ENCODE results near the gene CHI3L1.

CHI3L1 gene

DNA sequence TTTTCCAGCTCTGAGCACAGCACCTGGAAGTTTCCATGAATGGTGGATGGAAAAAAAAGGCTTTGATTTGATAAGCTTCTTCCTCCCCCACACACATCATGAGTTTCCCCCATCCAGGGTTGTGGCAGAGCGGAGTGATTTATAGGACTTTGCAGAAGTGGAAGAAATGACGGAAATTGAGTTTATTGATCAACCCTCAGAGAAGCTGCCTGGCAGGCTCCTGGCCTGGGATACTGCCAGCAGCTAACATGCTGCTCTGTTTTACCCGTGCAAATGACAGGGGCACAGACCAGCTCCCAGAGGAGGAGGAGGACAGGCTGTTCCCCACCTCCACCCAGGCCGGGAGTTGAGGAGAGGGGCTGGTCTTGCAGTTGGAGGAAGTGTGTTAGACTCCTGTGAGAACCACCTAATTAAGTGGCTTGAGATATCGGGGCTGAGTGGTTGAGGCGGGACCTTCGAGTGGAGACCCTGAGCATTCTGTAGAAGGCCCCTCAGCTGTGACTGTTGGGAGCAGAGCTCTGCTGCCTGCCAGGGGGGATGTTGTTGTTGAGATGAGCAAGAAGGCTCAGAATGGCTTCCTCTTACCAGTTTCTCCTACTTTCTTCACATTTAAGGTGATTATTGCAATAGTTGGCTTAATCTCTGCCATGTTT lies 37.2 kb downstream of the CHI3L1 start:
- no peak for DNase-seq

DNA sequence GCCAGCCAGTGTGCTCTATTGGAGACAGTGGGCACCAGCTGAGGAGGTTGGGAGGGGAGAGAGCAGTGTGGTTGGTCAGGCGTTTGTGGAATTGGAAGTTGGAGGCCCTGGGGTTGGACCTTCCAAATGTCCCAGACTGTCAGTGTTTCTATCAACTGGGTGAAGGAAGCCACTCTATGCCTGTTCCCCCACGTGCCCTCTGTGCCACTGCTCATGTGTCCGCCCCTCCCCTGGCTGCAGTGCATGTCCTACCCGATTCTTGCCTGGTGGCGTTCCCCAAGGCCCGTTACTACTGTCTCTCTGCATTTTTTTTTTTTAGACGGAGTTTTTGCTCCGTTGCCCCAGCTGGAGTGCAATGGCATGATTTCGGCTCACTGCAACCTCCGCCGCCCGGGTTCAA lies 37.9 kb downstream of the CHI3L1 start:
- DNase-seq: no peak

DNA sequence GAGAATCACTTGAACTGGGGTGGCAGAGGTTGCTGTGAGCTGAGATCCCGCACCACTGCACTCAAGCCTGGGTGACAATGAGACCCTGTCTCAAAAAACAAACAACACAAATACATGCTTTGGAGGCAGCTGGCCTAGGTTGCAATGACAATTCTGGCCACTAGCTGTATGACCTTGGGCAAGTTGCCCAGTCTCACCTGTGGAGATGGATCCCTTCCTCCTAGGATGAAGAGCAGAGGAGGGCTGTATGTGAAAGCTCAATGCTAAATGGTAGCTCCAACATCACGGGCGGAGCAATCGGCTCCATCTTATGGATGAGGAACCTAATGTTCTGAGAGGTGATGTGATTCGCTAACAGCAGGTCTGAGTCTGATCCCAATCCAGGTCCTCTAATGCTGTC lies 38.4 kb downstream of the CHI3L1 start:
- DNase-seq: no peak

DNA sequence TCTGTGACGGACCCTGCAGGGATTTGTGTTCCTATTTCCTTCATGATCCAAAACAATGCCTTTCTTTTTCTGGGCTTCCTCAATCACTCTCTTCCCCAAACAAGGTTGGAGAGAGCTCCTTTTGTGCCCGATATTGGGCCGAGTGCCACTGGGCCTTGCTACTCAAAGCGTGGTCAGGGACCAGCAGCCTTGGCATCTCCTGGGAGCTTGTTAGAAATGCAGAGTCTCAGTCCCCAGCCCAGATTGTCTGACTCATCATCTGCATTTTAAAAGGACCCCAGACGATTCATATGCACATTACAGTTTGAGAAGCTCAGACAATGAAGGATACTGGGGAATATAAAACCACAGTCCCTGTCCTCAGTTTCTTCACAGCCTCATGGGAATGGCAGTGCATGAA lies 39.1 kb downstream of the CHI3L1 start:
- DNase-seq: no peak

DNA sequence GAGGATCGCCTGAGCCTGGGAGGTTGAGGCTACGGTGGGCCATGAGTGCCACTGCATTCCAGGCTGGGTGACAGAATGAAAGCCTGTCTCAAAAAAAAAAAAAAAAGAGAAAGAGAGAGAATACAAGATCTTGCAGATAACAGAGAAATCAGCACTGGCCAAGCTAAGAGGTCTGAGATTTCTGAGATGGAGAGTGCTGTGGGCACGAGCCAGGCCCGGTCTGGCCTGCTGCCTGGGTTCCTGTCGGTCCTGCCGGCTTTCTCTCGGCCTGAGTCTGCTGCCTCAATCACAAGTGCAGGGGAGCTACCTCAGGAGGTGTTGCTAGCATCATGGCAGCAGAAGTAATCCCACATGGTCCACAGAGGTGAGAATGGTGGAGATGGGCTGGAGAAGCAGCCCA lies 40.0 kb downstream of the CHI3L1 start:
- no peak for DNase-seq

DNA sequence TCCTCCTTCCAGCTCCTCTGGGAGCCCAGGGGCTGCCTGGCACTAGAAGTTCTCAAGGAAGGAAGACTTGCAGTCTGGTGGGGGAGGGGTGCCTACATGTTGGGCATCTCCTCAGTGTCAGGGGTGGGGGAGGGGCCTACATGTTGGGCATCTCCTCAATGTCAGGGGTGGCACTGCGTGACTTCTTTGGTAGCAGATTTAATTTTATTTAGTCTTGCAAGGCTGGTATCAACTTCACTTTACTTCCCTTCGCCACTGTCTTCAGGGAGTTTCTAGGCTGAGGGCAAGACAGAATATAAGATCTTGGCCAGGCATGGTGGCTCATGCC lies 40.5 kb downstream of the CHI3L1 start:
- no peak for DNase-seq

DNA sequence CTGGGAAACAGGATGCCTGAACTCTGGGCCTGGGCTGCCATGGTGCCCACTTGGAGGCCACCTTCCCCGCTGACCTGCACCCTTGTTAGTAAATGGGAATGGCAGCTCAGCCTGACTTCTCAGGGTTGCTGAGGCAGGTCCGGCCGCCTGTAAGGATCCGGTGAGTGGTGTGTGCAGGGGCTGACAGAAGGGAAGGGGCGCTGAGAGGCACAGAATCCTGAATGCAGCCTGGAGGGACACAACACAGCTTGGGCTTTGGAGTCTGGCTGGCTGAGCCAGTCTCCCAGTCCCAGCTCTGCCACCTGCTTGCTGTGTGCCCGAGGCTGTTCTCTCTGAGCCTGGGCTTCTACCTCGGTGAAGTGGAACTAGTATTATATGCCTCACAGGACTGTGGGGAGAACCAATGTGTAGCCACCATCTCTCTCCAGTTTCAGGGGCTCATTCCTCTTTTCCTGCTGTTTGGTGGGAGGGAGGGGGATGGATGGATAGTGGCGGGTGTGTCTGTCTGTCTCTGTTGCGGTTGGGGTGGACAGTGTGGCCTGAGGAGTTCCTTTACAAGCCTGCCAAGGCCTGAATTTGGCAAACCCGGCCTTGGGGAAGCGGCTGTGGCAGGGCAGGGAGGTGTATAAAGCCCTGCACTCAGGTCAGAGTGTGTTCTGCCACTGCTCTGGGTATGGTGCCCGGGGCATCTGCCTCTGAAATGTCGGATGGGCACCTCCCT lies 41.0 kb downstream of the CHI3L1 start:
- no peak for DNase-seq

DNA sequence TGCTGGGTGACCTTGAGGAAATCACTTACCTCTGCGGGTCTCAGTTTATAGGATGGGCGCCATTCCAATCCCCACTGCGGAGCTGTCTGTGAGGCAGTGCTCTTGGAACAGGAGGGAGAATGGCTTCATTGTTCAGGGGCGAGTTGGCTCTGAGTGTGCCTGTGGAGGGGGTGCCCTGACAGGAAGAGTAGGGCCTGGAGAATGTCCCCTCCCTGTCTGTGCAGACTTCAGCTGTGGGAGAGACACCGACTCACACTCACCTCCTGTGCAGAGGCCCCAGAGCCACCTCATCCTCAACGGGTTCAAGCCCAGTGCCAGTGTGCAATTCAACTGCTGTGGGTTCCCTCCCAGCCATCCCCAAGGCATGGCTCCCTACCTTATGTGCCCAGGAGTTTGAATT lies 41.8 kb downstream of the CHI3L1 start:
- DNase-seq: no peak

DNA sequence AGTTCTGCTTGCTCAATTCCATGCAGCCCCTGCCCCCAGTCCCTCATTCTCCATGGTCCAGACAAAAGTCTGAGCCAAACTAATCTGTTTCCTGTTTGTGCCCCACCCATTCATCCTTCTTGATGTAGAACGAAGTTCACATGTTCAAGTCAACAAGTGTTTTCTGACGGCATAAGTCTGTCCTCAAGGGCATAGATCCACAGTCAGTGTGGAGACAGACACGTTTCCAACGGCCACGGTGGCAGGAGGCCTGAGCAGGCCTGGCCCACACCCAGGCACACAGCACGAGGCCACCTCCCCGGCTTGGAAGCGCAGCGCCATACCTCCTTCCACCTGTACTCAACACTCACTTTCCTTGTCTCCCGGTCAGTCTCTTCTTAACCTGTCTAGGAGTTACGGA lies 42.9 kb downstream of the CHI3L1 start:
- no peak for DNase-seq

DNA sequence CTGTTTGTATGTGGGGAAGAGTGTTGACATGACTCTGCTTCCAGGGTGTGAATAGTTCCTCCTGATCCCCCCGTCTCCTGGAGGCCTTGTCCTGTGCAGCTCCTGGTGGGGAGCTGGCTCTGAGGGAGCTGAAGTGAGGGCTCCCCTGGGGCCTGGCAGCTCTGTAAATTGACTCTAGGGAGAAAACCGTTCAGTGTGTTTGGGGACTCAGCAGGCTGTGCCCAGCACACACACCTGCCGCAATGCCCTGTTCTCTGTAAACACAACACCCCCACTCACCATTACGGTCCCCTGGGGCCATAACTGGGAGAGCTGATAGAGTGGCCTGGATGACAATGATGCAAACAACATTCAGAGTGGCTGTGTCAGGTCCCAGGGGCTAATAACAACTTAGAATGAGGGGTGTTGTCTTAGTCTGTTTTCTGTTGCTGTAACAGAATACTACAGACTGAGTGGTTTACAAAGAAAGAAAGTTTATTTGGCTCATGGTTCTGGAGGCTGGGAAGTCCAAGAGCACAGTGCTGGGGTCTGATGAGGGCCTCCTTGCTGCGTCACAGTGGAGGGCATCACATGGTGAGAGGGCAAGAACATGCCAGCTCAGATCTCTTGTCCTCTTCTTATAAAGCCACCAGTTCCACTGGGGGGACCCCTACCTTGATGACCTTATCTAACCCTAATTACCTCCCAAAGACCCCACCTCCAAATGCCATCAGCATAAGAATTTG lies 43.7 kb downstream of the CHI3L1 start:
- no peak for DNase-seq

DNA sequence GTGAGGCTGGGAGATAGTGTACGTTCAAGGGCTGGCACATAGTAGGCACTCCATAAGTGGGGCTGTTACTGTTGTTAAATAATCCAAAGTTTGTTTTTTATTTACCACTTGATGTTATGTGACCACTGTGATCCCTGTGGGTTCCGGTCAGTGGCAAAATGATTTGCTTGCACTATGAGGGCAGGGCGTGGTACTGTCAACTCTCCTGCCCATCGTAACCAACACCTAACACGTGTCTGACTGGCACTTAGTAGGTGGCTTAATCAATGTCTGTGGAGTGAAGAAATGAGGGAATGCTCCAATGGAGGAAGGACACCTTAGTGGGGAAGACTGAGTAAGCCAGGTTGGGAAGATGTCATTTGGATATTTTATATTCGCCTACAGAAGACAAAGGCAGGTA lies 44.4 kb downstream of the CHI3L1 start:
- no peak for DNase-seq

DNA sequence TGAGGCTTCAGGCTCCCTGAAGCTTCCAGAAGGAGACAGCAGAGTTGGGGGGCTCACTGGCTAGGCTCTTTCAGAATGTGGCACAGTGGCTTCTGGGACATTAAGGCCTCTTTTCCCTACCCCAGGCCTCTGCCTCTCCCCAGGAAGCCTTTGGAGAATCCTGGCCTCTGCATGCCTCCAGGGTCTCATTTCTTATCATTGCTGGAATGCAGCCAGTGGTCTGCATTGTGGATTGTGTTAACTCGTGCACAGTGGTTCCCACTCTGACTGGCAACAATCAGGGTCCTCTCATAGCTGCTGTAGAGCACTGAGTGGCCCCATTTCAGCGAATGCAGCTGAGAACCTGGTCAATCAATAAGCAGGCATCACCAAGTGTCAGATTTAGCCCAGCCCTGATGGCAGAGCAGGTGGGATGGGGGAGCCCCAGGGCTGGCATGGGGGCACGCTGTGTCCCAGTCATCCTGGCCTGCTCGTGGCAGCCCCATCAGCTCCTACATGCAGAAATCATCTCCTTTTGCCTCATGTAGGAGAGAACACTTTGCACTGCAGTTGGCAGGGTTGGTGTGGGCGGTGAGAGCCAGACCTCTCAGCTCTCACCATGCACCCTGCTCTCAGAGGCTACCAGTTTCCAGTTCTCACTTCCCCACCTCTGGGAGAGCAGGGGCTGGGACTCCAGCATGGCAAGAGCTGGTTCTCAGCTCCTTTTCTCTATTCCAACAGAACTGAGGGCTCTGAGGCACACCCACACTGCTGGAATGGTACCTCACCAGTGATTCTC lies 45.6 kb downstream of the CHI3L1 start:
- no peak for DNase-seq

DNA sequence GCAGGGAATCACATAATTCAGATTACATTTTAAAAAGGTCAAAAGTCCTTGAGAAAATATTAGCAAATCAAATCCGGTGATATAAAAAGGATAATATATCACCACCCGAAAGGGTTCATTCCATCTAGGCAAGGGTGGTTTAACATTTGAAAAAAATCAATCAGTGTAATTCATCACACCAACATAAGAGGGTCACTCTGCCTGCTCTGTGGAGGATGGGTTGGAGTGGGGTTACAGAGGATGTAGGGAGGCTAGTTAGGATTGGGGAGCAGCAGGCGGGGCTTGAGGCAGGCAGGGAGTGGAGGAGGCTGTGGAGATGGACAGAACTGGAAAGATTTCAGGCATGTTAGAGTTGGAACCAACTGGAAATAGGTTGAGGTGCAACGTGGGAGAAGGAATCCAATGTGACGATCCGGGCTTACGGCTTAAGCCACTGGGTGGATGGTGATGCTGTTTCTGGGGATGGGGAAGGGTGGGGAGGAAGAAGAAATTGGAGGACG lies 46.5 kb downstream of the CHI3L1 start:
- DNase-seq: no peak

DNA sequence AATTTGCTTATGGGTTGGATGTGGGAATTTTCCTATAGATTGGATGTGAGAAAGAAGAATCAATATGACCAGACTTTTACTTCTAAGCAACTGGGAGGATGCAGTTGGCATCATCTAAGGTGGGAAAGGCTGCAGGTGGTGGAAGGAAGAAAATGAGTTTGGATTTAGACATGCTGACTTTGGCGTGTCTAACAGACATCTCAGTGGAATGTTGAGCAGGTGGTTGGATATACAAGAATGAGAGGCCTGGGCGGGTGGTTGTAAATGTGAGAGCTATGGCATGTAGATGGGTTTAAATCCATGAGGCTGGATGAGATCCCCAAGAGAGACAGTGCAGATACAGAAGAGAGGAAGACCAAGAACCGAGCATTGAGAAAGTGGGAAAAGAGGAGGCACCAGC lies 48.4 kb downstream of the CHI3L1 start:
- DNase-seq: no peak

DNA sequence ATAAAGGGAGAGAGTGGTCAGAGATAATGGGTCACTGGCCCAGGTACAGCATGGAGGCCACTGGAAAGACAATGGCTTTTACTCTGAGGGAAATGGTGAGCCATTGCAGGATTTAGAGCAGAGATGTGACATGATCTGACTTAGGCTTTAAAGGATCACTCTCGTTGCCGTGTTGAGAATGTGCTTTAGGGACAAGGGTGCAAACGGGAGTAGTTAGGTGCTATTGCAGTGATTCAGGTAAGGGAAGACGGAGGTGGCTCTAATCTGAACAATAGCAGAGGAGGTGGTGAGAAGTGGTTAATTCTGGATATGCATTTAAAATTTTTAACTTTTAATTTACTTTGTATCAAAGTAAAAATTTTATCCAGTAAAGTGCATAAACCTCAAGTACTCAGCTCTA lies 49.2 kb downstream of the CHI3L1 start:
- no peak for DNase-seq

DNA sequence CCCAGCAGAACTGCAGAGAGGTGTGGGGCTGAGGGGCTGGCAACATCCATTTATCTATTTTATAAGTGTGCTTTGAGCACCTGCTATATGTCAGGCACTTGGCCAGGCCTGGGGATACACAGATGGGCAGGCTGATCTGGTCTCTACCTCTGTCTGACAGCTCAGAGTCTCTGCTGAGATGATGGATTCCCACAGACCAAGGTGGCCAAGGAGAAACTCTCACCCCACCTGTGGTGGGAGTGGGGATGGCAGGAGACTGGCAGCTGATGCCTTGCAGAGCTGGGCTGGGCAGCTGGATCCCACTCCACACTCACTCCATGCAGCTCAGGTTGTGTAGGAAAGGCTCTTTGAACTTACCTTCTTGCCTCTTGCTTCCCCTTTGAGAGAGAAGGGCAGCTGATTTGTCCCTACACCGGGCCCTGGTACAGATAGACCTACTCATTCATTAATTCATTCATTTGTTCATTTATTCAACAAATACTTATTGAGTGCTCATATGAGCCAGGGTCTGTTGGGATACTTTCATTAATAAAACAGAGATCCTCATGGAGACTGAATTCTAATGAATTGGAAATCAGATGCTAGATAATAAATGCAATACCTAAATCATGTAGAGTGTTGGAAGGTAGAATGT lies 50.0 kb downstream of the CHI3L1 start:
- no peak for DNase-seq

DNA sequence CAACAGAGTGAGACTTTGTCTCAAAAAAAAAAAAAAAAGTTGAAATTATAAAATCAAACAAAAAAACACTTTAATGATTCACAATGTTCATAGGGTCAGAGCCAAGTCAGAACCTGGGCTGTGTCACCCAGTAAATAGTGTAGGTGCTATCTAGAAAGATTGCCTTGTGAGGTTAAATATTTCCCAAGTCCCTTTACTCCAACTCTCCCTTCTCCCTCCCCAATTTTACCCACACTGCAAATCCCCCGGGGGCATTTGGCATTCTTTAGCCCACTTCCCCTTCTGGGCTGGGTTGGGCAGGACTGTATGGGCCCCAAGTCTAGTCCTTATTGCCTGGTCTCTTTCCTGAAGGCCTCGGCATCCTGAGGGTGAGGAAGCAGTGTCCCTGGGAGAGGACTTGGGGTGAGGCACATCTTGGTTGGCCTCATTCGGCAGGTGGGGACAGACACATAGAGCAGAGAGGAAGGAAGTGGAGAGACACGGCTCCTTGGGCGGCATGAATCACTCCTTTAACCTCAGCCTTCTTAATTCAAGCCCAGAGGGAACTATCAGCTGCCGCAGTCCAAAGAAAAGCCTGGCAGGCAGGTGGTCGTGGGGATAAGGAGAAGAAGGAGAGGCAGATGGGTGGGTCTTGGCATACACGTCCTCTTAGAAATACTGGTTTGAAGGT lies 50.7 kb downstream of the CHI3L1 start:
- DNase-seq: no peak

DNA sequence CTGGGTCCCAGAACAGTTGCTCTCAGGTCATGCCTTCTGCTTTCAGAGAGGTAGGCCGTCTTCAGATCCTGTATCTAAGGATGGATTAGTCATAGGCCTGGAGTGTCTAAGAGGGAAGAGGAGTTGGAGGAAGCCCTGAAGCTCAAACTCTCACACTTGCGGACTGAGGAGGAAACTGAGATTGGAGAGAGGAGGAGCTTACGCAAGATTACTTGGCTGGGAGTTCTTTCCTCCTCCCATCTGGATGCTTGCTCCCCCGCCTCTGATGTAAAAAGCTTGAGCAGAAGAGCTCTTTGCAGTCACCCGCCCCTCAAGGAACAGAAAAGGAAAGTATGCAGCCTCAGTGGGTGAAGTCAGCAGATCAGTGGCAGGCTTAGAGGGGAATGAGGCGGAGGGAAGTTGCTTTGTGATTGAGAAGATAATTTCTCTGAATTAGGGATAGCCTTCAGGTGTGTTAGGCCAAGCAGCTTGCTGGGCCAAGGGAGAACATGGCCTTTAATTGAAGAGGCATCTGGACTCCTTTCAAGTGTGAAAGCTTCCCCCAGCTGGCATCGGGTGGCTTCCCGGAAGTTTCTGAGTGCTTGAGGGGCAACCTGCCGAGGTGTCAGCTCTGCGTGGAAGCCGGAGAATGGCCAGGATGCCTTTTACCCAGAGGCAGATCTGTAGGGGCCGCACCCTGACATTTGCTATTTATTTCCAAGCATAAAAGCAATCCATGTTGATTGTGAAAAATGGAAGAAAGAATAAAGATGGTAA lies 52.4 kb downstream of the CHI3L1 start:
- no peak for DNase-seq

DNA sequence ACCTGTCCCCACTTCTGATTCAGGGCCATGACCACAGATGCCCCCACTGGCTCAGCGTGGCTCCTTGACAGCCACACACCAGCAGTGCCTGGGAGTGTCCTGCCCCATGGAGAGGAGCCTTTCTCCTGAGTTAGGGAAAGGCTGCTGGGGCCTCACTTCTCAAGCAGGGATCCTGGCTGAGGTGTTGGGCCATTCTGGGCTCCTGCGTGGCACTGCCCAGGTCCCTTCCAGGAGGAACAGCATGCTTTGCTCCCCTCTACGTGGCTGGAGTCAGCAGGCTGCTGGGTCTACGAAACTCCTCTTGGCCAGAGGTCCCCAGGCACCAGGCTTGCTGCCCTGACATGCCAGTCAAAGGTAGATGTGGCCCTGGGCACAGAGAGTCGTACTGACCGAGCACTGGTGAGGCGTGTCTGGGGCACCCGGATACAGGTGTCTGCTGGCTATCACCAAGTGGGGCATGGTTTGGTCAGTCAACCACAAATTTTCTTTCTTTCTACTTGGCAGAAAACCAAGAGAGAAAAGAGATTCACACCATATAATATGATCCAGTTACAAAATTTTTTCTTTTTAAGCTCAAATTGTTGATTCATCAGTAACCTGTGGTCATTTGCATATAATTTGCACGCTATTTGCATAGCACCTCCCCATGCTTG lies 54.8 kb downstream of the CHI3L1 start:
- DNase-seq: no peak

DNA sequence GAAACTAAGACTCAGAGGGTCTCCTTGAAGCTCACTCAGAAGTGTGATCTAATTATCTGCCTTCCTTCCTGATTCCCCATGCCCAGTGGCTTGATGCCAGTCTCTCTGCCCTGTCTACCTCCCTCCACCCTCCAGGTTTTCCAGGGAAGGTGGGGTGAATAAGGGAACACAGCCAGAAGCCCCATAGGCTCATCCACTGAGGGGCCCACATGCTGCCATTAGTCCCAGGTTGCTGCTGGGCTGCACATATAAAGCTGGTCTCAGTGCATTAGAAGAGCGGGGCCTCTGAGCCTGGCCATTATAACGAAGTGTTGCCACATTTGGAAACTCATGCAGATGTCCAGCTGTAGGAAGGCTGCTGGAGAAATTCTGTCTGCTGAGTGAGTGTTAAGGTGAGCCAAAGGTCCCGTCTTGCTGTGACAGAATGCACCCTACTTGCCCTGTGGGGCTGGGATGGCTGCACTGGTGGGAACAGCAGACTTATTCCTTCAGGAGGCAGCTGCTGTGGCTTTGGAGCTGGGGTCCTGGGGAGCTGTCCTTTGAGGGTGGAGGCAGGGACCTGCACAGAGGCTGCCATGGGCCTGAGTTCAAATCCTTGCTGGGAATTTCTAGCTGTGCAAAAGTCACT lies 56.0 kb downstream of the CHI3L1 start:
- DNase-seq: no peak
